Measurements from ENCODE around the gene CYSRT1.
"Not testable (repeated sequence)": the region's sequence is repeated elsewhere in the genome, so short reads cannot be mapped to it uniquely, and the experiment has no call there.

Gene CYSRT1

DNA sequence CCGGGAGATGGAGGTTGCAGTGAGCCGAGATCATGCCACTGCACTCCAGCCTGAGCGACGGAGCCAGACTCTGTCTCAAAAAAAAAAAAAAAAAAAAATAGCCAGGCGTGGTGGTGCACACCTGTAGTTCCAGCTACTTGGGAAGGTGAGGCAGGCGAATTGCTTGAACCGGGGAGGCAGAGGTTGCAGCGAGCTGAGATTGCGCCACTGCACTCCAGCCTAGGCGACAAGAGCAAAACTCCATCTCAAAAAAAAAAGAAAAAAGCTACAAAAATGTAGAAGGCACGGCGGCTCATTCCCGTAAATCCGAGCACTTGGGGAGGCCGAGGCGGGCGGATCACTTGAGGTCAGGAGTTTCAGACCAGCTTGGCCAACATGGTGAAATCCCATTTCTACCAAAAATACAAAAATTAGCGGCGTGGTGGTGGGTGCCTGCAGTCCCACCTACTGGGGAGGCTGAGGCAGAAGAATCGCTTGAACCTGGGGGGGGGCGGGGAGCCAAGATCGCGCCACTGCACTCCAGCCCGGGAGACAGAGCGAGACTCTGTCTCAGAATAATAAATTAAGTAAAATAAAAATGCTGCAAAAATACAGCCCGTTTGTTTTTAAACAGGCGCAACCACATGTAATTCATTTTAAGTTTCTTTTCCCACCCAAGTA is 14.7 kb downstream of the CYSRT1 start:
- not testable (repeated sequence) for DNase-seq

DNA sequence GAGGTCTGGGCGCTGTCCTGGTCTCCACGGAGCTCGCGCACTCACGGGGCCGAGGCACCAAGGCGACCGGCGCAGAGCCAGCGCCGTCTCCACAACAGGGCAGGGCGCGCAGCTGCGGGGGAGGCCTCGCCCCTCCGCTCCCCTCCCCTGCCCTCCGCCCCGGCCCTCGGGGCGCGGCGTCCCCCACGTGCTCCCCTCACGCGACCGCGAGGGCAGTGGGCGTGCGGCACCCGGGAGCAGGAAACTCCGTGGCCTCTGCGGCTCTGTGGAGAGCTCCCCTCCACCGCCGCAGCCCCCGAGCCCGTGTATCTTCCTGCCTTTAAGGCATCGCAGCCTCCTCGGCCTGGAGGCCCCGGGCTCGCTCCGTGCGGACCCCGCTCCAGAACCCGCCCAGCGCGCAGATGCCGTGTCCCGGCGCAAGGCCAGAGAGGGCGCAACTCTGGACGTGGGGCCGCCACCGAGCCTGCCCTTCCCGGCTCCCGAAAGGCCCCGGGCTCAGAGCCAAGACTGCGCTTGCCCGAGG is 15.4 kb downstream of the CYSRT1 start:
- peak; percentile 84 for DNase-seq

DNA sequence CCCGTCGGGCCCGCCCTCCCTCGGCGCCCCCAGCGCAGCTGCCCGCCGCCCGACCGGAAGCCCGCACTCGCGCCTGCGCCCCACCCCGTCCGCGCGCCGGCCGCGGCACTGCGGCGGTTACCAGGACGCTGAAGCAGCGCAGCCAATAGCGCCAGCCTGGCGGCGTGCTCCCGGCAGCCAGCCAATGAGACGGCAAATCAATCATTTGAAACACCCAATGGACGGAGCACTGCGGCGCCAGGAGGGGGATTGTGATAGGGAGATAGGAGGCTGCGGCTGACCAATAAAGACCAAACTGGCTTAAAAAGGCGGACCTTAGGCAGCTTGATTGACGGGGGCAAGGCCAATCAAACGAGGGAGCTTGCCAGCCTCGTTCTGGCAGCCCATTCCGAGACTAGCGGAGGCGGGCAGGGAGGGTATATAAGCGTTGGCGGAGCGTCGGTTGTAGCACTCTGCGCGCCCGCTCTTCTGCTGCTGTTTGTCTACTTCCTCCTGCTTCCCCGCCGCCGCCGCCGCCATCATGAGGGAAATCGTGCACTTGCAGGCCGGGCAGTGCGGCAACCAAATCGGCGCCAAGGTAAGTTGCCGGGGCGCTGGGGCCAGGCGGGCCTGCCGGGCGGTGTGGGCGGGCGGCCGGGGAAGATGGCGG is 16.0 kb downstream of the CYSRT1 start, which contains the start of gene TUBB4B:
TUBB4B (plus strand) TSS at position 447 of the 649 bp plus-strand sequence; CDS start at position 521, 74 bp downstream.
- DNase-seq, result peak; percentile 100

DNA sequence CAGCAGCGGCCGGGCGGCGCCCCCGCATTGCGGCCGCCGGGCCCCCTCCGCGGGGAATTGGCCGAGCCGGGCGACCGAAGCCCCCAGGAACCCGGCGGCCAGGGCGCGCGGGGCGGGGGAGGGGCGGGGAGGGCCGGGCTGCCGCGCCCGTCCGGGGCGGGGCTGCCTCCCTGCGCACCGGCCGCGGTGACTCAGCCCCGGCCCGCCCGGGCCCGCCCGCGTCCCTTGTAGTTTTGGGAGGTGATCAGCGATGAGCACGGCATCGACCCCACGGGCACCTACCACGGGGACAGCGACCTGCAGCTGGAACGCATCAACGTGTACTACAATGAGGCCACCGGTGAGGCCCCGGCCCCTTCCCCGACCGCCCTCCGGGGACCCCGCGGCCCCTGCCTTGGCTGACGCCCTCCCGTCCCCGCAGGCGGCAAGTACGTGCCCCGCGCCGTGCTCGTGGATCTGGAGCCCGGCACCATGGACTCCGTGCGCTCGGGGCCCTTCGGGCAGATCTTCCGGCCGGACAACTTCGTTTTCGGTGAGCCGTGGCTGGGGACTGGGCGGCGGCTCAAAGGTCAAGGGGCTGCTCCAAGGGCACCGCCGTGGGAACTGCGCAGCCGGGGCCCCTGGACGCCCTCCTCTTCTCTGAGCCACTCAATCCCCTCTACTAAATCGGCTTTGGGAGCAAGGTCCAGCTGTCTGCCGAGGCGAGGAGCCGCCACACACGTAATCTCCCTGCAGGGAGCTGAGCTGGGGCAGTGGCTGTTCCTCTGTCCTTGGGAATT is 16.7 kb downstream of the CYSRT1 start:
- DNase-seq, result peak; percentile 63

DNA sequence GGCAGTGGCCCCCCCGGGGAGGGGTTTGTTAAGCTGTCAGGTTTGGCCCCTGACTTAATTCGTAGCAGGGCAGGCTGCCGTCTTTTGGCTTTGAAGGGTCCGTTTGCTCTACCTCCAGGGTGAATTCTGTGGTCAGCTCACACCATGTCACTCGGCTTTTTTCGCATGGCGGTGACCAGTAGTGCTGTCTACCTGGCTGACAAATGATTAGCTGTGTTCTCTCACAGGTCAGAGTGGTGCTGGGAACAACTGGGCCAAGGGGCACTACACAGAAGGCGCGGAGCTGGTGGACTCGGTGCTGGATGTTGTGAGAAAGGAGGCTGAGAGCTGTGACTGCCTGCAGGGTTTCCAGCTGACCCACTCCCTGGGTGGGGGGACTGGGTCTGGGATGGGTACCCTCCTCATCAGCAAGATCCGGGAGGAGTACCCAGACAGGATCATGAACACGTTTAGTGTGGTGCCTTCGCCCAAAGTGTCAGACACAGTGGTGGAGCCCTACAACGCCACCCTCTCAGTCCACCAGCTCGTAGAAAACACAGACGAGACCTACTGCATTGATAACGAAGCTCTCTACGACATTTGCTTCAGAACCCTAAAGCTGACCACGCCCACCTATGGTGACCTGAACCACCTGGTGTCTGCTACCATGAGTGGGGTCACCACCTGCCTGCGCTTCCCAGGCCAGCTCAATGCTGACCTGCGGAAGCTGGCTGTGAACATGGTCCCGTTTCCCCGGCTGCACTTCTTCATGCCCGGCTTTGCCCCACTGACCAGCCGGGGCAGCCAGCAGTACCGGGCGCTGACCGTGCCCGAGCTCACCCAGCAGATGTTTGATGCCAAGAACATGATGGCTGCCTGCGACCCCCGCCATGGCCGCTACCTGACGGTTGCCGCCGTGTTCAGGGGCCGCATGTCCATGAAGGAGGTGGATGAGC is 17.6 kb downstream of the CYSRT1 start:
- DNase-seq, result no peak

DNA sequence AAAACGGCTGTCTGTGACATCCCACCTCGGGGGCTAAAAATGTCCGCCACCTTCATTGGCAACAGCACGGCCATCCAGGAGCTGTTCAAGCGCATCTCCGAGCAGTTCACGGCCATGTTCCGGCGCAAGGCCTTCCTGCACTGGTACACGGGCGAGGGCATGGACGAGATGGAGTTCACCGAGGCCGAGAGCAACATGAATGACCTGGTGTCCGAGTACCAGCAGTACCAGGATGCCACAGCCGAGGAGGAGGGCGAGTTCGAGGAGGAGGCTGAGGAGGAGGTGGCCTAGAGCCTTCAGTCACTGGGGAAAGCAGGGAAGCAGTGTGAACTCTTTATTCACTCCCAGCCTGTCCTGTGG is 18.3 kb downstream of the CYSRT1 start:
- not testable (repeated sequence) for DNase-seq

DNA sequence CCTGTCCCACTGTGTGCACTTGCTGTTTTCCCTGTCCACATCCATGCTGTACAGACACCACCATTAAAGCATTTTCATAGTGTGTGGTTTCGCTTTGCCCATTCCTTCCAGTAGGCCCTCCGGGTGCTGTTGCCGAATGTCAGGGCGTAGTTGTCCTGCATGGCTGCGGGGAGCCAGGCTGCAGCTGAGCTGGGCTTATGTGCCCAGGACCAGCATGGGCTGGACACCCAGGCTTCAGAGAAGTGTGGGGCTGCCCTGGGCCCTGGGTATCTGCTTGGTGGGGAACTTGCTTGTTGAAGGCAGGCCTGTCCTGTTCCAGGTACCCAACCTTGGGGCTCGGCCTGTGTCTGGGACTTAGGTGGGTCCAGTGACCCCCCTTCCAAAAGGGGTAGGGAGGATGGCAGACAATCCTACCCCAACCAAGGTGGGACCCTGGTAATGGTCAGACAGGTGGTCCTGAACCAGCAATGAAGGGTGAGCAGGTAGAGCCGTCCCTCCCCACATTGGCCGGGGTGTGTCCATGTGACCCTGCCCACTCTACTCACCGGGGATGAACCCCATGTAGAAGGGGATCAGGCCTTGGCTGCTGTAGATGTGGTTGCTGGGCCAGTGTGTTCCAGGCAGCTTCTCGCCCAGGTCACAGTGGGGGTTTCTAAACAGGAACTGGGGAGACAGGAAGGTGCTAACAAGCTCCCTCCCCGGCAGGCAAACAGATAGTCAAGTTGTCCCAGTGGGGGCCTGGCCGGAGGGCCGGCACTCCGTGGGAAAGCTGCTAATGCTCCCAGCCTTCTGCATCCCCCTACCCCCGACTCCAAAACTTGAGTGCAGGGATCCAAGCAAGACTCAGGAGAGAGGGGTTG is 18.9 kb downstream of the CYSRT1 start:
- DNase-seq, result no peak

DNA sequence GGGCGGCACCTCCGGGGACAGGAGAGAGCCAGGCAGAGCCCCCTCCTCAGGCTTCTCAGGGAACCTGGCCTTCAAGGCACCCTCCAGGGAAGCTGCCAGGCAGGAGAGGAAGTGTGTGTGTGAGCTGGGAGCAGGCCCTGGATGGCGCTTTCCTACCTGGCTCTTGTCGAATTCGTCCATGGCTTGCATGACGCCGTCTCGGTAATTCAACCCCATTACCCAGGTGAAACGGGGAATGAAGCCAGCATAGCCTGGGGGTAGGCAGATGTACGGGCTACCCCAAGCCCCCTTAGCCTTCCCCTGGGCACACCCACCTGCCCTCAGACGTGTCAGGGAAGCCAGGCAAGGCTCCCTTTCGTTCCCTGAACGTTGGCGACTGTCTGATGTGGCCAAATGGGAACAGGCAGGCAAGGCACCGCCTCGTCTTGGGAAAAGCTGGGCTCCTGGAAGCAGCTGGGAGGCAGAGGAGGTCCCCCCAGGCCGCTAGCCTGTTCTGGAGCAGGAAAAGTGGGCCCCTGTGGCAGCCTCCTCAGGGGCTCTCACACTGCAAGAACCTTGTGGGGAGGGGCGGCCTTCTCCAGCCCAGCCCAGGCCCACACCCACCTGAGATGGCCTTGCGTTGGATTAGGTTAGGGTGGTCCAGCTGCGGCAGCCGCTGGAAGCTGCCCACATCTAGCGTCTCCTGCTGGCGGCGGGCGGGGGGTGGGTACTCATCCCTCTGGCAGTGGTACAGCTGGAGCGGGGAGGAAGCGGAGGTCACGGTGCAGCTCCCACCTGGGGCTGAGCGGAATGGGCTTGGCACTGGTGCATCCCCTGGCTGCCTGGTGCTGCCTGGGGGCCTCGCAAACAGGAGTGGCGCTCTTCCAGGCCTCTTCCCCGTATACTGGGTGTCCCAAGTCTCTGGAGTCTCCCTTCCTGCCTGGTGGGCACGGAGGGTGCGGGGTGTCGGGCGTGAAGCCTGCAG is 19.8 kb downstream of the CYSRT1 start:
- no peak for DNase-seq

DNA sequence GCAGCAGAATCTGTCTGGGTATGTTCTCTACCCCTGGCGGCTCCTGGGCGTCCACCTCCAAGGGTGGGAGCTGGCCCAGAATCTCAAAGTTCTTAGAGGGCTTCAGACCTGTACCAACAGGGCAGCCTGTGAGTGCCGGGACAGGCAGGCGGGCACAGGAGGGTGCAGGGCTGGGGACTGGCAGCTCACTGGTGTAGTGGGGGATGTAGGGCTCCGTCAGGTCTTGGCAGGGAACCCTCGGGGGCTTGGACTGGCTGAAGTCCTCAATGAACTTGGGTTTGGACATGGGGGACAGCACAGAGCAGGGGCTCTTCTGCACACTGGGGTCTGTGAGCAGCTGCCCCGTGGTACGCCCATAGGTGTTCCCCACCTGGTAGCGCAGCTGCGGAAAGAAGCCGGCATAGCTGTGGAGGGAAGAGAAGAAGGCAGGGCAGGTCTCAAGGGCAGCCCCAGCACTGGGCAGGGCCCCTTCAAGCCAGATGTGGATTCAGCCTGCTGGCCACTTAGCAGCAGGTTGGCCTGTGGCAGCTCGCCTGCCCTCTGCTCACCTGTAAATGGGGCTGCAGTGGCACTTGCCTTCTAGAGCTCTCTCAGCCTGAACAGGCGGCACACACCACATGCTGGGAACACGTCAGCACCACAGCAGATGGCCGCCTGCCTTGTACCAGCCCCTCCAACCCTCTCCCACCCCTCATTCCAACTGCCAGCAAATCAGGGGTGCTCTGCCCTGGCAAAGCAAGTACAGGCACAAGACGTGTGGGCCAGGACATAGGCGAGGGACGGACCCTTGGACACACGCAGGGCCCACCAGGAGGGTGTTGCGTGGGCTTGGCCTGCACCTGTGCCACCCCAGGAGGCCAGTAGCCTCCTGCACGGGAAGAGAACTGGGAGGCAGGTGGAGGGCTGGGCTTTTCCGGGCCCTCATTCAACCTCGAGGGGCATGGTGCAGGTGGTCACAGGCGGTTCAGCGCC is 20.8 kb downstream of the CYSRT1 start:
- DNase-seq, result no peak

DNA sequence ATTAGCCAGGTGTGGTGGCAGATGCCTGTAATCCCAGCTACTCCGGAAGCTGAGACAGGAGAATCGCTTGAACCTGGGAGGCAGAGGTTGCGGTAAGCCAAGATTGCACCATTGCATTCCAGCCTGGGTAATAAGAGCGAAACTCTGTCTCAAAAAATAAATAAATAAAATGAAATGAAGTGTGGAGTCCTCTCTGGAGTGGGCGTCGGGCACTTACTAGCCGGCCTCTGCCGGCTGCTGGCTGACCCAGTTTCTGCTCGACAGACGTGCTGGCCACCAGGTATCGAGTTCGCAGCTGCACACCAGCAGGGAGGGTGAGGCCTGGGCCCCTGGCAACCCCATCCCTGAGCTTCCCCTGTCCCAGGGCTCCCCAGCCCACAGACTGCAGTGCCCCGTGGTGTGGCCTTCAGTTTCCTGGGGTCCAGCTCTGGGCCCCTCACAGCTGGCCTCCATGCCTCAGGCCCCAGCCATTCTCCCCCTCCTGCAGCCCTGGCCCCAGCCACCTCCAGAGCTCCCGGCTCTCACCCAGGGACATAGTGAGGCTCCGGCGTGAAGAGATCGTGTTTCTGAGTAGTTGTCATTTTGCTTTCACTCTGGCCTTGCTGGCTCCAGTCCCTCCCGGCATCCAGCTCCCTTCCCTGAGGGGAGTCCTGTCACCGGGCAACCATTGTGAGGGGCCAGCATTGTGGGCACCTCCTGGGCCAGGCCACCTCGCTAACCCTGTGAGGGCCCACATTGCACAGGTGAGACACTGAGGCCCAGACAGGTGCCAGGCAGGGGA is 22.4 kb downstream of the CYSRT1 start:
- no peak for DNase-seq

DNA sequence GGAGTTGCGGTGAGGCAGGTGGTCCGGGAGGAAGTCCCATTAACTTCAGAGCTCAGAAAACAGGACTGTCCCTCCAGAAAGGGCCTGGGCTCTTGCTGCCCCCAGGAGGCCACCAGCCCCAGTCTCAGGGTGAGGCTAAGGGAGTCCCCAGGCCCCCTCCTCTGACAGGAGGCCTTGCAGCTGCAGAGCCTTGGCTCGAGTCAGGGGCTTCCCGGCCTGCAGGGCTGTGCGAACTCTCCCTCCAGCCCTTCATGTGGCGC is 22.9 kb downstream of the CYSRT1 start:
- DNase-seq, result no peak

DNA sequence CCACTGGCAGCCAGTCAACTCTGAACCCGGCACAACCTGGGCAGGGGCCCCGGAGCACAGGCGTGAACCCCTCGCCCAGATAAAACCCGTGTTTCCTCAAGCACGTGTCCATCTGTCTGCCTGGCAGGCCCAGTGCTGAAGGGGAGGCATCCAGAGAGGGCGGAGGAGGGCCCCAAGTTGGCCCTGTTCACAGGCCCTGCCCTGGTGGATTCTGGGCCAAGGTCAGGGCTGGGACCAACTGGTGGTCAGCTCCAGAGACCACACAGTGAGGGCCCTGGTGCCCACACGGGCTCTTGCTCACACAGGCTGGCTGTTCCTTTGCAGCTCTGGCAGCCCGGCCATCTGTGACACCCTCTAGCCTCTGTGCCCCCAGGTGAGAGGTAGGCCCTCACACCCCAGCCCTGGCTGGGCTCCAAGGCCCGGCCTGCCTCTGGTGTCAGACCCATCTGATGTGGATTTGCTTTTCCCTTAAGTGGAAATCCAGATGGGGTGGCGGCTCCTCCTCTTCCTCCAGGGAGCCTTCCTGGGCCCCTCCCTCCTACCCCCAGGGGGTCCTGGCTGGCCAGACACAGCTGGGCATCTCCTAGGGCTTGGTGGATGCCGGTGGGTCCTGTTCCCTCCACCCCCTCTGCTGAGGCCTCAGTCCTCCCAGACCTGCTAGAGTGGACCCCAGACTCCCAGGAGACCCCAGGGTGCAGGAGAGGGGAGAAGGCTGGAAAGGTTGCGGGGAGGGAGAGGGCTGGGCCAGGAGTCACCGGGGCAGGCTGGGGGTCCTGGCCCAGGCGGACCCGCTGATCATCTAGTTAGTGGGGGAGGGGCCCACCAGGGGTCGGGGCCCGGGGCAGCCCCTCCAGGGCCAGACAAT is 25.6 kb downstream of the CYSRT1 start:
- DNase-seq, result no peak

DNA sequence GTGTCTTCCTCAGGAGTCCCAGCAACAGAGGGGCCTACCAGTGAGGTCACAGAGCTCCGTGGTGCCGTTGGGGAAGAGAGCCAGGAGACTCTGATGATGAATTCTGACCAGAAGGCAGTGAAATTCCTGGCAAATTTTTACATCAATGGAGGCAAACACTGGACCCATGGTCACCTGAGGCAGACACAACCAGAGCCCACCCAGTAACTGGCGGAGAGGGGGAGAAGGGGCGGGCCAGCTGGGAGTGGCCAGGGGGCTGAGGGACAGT is 26.2 kb downstream of the CYSRT1 start, which contains the start of gene STPG3:
STPG3 (plus strand) TSS at position 93 of the 268 bp plus-strand sequence; CDS start at position 94, 1 bp downstream.
- DNase-seq, result no peak

DNA sequence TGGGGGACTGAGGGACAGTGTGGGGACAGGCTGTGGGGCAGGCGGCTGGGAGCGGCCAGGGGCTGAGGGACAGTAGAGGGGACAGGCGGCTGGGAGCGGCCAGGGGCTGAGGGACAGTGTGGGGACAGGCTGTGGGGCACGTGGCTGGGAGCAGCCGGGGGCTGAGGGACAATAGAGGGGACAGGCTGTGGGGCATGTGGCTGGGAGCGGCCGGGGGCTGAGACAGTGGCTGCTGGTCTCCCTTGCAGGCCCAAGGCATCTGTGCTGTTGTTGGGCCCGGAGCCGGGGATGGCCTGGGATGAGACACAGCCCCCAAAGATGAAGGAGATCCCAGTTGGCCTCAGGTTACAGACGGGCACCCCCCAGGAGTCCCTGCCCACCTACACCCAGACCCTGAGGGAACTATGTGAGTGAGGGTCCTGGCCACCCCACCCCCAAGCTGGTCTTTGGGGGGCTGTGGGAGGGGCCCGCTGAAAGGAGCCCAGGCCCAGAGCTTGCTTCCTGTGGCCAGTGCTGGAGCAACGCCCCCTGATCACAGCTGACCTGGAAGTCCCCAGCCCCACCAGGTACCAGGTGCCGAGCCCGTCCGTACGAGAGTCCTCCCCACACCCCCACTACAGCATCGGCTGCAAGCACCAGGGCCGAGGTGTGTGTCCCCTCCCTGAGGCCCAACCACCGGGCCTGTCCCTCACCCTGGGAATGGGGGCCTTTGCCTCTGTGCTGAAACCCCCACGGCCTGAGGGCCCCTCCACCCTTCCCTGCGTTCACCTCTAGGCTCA is 26.7 kb downstream of the CYSRT1 start:
- no peak for DNase-seq

DNA sequence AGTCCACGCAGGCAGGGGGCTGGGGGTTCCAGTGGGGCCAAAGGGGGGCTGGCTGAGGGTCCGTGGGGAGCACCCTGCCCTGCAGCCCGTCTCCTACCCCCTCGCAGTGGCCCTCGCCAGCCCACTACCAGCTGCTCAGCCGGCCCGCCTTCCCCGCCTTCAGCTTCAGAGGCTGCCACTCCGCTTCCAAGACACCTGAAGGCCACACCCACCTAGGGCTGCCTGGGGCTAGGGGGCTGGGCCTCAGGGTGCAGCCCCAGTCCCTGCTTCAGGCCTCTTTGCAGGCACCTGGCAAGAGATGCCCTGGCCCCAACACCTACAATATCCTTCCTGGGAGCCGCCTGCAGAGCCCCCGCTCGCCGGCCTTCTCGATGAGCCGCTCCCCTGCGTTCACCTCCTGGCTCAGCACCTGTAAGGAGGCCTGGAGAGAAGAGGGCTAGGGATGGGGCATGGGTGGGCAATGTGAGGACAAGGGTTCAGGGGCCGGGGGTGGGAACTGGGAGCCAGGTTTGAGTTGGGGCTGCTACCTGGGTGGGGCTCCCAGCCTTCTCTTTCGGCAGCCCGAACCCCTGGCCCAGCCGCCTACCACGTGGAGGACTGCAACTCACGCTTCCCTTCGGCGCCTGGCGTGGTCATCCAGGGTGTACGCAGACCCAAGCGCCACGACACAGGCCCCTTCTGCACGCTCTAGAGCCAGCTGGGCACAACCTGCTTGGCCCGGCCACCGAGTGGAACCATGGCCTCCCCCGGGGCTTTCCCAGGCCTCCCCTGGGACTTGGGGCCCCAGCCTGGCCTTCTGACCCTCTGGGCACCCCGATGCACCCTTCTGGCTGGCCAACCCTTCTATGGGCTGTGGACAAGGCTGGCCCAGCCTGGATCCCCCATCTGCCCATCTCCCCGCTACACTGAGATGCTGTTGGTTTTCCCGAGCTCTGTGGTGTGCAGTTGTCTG is 27.9 kb downstream of the CYSRT1 start:
- no peak for DNase-seq
